Heart left ventricle (tissue), 13 donors: ENCODE data around the gene CD80.

Experiments used
- CTCF ChIP-seq, 12 donors: fragments of 200-600 bp; sonication (generic) in 4 of 12; IDR thresholded peaks; one replicate each; pipeline versions ENCODE4 v1.5.0 to v1.8.0; 2018 to 2022; ENCODE audit warnings: antibody characterized with exemption in 12 of 12, mild to moderate bottlenecking in 5 of 12
- POLR2A ChIP-seq, 2 donors: fragments of 450-650 bp; IDR thresholded peaks; one replicate each; pipeline ENCODE4 v1.6.1; 2017; ENCODE audit warnings: antibody characterized with exemption in 2 of 2, mild to moderate bottlenecking in 2 of 2, moderate library complexity in 2 of 2
- donor health status: ischemic (EF 13 %, LVEDD 7.1; RV severe dilation, severe dysfunction).
- donor health status: DM: no; HTN: yes; CAD: no.
- donor health status: DM: no; HTN: no; CAD: no.
- donor health status: ischemic (EF 25% LVEDD 6.9; RV normal size, moderate dysfunction).
- donor health status: ischemic (EF 25% LVEDD 5.7; RV mildly dilated, moderate dysfunction).
- donor health status: ischemic (EF 35%, LVEDD 5.7; RV mildly dilated, moderate dysfunction).
- donor health status: nonischemic (EF 11% LVEDD 7.7; RV severe dilation, severe dysfunction).
- donor health status: DM: yes; HTN: yes; CAD: no.
- donor health status: PGD.
- donor health status: ischemic (EF 29% LVEDD 5.4; RV normal size, mild dysfunction).
- donor health status: nonischemic (EF 23%, LVEDD 6.1; RV moderate dilation, normal function).

- no peak for TF ChIP-seq CTCF (IDR thresholded peaks at IDR 0.05)
- no peak for TF ChIP-seq POLR2A (IDR thresholded peaks at IDR 0.05)
These were observed 36.4 kb upstream of the CD80 start for GRCh38 chr3:119595639-119596334.
